HG03108 (cell line): ENCODE results near the gene CBX7.
"Not testable (repeated sequence)": the region's sequence is repeated elsewhere in the genome, so short reads cannot be mapped to it uniquely, and the experiment has no call there.

Source experiments
- ATAC-seq: cut with Tn5 transposase; IDR thresholded peaks from one replicate; pipeline ENCODE4 v1.9.1; 2021; ENCODE audit warnings: moderate library complexity; ENCODE audit not compliant: unreplicated experiment

Gene CBX7

GRCh38 chr22:39174498-39175352, 22.2 kb upstream of the CBX7 start:
- no peak for ATAC-seq

- ATAC-seq = no peak
Observed at GRCh38 chr22:39173787-39174497, 21.5 kb upstream of the CBX7 start.

GRCh38 chr22:39173050-39173706, 20.7 kb upstream of the CBX7 start:
- no peak for ATAC-seq

GRCh38 chr22:39172265-39173049, 20.0 kb upstream of the CBX7 start:
- not testable (repeated sequence) for ATAC-seq

GRCh38 chr22:39171623-39172264, 19.3 kb upstream of the CBX7 start:
- ATAC-seq = no peak

- peak; percentile 69 for ATAC-seq
Observed at GRCh38 chr22:39170825-39171622, 18.5 kb upstream of the CBX7 start.

GRCh38 chr22:39169797-39170466, 17.5 kb upstream of the CBX7 start:
- ATAC-seq = no peak

- ATAC-seq = no peak
Observed at GRCh38 chr22:39166547-39166946, 14.1 kb upstream of the CBX7 start.

GRCh38 chr22:39156093-39156492, 3.6 kb upstream of the CBX7 start:
- not testable (repeated sequence) for ATAC-seq

- ATAC-seq = no peak
Observed at GRCh38 chr22:39155421-39155820, 2.9 kb upstream of the CBX7 start.

- ATAC-seq = no peak
Observed at GRCh38 chr22:39153220-39153717, 789 bp upstream of the CBX7 start.

- no peak for ATAC-seq
Observed at GRCh38 chr22:39152024-39152510, 413 bp downstream of the CBX7 start.

- ATAC-seq = no peak
Observed at GRCh38 chr22:39151329-39151975, 1.0 kb downstream of the CBX7 start.

- no peak for ATAC-seq
Observed at GRCh38 chr22:39150848-39151215, 1.6 kb downstream of the CBX7 start.

GRCh38 chr22:39149915-39150847, 2.3 kb downstream of the CBX7 start:
- ATAC-seq = no peak

- no peak for ATAC-seq
Observed at GRCh38 chr22:39148727-39149535, 3.5 kb downstream of the CBX7 start.
